NB4 (cell line): ENCODE results near the gene AP2B1.

Experiments used
- DNase-seq: peaks from one replicate; pipeline ENCODE4 v3.0.0; 2010; ENCODE audit warnings: low read depth
- H3K4me3 ChIP-seq: one replicate; pipeline ENCODE4 v1.5.1; 2011; ENCODE audit warnings: mild to moderate bottlenecking, low read depth, low read length, moderate library complexity
- CTCF ChIP-seq: IDR thresholded peaks from one replicate; pipeline ENCODE4 v1.5.1; 2012; ENCODE audit warnings: low read depth, low read length
- MYC ChIP-seq: IDR thresholded peaks from 2 replicates; pipeline ENCODE4 v1.6.1; 2011; ENCODE audit warnings: low read depth, low read length
- POLR2A ChIP-seq: IDR thresholded peaks from 2 replicates; pipeline ENCODE4 v1.6.1; 2011; ENCODE audit warnings: mild to moderate bottlenecking; ENCODE audit not compliant: insufficient read length; ENCODE audit errors: extremely low read depth
- TF ChIP-seq, protein P1 (sequence below): IDR thresholded peaks from 2 replicates; pipeline ENCODE4 v1.6.1; 2011; ENCODE audit warnings: low read depth, low read length

Gene AP2B1

GRCh38 chr17:35618628-35619027, 31.5 kb downstream of the AP2B1 start:
- DNase-seq: no peak
- TF ChIP-seq CTCF (no peak), MYC (no peak), POLR2A (no peak)
- TF ChIP-seq, protein P1, sequence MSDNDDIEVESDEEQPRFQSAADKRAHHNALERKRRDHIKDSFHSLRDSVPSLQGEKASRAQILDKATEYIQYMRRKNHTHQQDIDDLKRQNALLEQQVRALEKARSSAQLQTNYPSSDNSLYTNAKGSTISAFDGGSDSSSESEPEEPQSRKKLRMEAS: no peak
- H3K4me3 ChIP-seq: no peak overlapping the region

DNA sequence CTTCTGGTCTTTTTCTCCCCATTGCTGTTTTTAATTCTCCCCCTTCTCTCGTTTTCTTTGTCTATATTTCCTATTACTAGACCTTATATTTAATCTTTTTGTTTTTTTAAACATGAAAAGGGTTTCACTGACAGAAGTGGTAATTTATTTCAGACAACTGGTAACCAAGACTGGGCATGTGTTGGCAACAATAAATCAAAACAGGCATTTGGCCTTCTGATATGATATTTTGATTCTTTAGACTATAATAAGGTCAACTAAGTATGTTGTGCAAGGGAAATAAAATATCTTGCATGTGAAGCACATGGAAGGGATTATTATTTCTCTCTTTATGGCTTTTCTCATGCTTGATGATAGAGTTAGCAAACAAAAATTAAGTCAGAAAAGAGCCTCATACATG, 34.6 kb downstream of the AP2B1 start:
- H3K4me3 ChIP-seq: no peak overlapping the region
- TF ChIP-seq MYC (no peak), POLR2A (no peak), CTCF (no peak)
- TF ChIP-seq, protein P1: no peak
- no peak for DNase-seq

- no peak for DNase-seq
- H3K4me3 ChIP-seq: no peak overlapping the region
- TF ChIP-seq CTCF (no peak), POLR2A (no peak), MYC (no peak)
- TF ChIP-seq, protein P1: no peak
Measured at GRCh38 chr17:35627417-35627816, 40.3 kb downstream of the AP2B1 start.

GRCh38 chr17:35630530-35631148, 43.5 kb downstream of the AP2B1 start:
- no peak overlapping the region for H3K4me3 ChIP-seq
- TF ChIP-seq MYC: no peak
- no peak for TF ChIP-seq POLR2A
- no peak for TF ChIP-seq CTCF
- TF ChIP-seq, protein P1: no peak
- DNase-seq: no peak

GRCh38 chr17:35641032-35641431, 53.9 kb downstream of the AP2B1 start:
- TF ChIP-seq POLR2A (no peak), MYC (no peak), CTCF (no peak)
- TF ChIP-seq, protein P1: no peak
- no peak for DNase-seq
- no peak overlapping the region for H3K4me3 ChIP-seq

GRCh38 chr17:35645923-35646322, 58.8 kb downstream of the AP2B1 start:
- no peak overlapping the region for H3K4me3 ChIP-seq
- no peak for TF ChIP-seq MYC
- no peak for TF ChIP-seq POLR2A
- TF ChIP-seq, protein P1: no peak
- no peak for TF ChIP-seq CTCF
- no peak for DNase-seq
